GM18870 (cell line): Measurements from ENCODE around the gene TMX2.
"Not testable (repeated sequence)": the region's sequence is repeated elsewhere in the genome, so short reads cannot be mapped to it uniquely, and the experiment has no call there.

Experiments used
- ATAC-seq: cut with Tn5 transposase; IDR thresholded peaks from one replicate; pipeline ENCODE4 v1.9.1; 2021; ENCODE audit warnings: moderate library complexity; ENCODE audit not compliant: unreplicated experiment

The TMX2 gene

DNA sequence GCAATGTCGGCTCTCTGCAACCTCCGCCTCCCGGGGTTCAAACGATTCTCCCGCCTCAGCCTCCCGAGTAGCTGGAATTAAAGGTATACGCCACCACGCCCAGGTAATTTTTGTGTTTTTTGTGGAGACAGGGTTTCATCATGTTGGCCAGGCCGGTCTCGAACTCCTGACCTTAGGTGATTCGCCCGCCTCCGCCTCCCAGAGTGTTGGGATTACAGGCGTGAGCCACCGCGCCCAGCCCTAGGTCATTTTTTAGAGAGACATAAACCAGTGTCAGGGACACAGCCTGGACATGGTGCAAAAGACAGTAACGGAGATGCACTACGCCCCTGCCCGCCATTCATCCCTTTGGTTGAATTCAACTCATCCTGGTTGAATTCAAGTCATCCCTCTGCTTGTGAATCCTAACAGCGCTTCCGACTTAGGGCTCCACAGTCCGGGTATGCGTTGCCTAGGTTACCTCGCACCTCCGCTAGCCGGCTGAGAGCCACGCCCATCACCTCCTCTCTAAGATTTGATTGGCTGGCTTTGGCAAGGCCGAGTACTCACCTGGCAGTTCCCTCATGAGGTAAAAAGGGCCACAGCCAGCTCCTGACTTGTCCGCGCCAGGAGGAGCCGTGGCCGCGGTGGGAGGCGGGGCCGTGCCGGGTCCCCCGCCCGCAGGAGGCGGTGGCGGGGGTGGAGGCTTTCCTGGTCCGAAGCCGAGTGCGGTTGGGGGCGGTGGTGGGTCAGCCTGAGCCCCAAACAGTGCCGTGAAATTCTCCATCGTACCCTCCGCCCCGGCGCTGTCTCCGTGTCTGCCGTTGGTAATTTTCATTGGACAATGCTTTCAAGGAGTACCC lies 758 bp upstream of the TMX2 start, which contains the start of gene MED19:
Gene MED19 (minus strand): TSS at position 802 of the 842 bp plus-strand sequence. CDS start 36 bp downstream, at position 766.
- ATAC-seq, result peak; percentile 29

DNA sequence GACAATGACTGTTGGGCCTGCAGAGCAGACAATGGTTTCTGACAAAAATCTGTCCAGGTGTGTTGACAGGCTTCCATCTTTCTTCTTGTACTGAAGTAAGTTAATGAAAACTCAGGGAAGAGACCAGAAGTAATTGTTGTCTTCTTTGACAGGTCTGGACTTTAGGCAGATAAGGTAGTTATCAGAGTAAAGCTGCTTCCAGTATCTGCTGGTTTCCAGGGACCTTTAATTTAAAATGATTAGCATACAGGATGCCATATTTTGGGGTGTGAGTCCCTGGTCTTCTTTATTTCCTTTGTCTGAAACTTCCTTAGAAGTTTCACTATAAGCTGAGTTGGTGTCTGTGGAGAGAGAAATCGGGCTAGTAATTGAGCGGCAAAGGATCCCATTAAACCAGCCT lies 1.4 kb downstream of the TMX2 start:
- no peak for ATAC-seq

DNA sequence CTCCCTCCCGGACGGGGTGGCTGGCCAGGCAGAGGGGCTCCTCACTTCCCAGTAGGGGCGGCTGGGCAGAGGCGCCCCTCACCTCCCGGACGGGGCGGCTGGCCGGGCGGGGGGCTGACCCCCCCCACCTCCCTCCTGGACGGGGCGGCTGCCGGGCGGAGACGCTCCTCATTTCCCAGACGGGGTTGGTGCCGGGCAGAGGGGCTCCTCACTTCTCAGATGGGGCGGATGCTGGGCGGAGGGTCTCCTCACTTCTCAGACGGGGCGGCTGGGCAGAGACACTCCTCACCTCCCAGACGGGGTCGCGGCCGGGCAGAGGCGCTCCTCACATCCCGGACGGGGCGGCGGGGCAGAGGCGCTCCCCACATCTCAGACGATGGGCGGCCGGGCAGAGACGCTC lies 4.3 kb downstream of the TMX2 start:
- not testable (repeated sequence) for ATAC-seq

DNA sequence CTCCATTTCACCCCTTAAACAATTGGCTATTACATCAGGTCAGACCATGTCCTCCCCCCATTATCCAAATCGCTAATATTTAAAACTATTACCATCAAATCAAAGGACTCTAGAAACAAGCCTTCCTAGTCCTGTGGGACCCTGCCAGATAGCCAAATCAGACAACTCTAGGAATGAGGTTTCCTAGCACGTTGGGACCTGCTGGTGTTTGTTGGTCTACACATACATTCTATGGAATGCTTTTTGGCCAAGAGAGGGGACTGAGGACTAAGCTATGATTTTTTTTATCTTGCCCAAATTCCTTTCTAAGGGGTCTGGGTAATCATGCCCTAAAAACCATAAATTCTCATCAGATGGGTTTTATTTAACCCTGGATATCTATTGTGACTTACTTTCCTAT lies 14.8 kb downstream of the TMX2 start:
- no peak for ATAC-seq

DNA sequence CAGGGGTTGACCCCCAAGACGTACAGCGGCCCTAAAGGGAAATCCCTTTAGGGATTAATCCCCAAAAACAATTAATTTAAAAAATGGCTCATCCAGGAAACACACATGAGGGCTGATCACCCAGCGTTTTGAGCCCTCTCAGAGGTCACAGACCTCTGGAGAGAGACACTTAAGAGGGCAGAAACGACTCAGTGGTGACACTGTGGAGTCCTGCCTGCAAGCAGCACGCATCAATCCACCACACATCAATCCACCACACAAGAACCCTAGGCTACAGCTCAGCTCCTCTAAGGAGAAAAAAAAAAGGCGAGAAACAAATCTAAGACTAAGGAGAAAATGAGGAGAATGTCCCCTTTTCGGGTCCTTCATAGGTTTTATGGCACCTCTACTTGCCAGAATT lies 16.4 kb downstream of the TMX2 start:
- ATAC-seq, result no peak

DNA sequence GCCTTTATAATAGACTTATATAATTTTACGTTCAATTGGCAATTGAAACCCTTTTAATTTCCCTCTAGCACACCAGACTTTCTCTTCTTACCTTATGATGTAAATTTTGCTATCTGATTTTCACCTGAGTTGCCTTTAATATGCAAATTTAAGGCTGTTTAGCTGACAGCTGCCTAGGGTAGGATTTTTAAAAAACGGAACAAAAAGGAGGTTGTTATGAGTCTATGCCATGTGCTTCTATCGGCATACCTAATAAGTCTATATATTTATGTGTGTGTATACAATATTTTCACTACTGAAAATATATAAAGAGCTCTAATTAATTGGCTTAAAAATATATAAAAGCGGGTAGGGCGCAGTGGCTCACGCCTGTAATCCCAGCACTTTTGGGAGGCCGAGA lies 17.1 kb downstream of the TMX2 start:
- ATAC-seq, result no peak

DNA sequence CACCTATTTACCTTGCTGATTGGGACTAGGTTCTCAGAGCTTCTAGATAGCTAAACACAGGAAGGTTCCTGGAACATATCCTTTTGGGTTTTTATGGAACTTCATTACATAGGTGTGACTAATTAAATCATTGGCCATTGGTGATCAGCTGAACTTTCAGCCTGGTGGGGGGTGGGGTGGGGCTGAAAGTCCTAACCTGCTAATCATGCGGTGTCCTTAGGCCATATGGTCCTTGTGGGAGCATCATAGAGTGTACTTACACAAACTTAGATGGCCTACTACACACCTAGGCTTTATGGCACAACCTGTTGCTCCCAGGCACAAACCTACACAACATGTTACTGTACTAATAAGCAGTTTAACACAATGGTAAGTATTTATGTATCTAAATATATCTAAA lies 20.3 kb downstream of the TMX2 start:
- ATAC-seq, result no peak

DNA sequence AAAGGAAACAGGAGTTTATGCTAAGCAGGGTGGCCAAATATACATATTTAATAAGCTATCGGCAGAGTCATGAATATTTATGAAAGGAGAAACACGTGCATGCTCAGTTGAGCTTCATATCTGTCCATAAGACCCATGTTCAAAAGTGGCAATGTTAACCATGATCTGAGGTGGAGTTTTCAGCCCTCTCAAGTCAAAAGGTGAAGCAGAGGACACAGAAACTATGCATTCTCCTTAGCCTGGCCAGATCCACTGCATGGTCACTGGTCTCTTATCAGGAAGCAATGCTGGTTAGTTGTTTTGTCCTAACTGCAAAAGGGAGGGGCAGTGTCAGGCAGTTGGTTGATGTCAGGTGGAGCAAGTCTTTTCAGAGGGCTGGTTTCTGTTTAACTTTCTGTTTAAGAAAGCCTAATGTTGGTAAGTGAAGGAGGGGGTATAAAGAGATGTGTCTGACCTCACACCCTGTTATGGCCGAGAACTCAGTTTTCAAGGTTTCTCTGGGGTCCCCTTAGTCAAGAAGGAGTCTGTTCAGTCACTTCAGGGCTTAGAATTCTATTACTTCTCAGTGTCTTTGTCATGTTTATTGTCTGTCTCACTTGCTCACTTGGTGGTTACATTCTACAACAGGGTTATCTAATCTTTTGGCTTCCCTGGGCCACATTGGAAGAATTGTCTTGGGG lies 23.4 kb downstream of the TMX2 start:
- no peak for ATAC-seq

DNA sequence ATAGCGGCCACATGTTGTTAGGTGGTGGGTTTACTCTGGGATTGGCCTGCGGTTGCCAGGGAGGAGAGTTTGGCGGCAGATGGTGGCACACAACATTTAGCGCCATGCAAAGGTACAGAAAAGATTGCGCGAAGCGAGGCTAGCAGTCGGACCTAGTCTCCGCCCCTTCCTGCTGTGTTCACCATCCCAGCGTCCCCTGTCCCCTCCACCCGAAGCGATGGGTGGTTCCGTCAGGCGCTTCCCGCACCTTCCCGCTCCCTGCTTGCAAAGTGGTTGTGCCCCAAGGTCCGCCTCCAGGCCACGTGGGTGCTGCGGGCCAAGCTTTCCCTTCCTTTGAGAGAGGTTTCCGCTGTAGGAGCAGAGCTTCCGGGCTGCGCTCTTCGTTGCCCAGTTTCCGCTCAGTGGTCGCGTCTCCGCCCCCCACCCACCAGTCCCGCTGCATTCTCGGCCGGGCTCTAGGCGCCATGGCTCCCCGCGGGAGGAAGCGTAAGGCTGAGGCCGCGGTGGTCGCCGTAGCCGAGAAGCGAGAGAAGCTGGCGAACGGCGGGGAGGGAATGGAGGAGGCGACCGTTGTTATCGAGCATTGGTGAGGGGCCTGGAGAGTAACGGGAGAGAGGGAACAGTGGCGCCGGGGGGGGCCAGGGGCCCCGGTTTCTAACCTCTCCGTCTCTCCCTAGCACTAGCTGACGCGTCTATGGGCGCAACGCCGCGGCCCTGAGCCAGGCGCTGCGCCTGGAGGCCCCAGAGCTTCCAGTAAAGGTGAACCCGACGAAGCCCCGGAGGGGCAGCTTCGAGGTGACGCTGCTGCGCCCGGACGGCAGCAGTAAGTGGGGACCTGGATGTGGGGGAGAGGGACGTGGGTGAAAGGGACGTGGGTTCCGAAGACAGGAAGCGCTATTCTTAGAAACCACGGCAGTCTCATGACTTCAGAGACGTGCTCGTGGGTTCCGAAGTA lies 29.0 kb downstream of the TMX2 start, which contains the start of gene SELENOH:
Gene SELENOH (plus strand): TSS at position 360 of the 955 bp plus-strand sequence. CDS start 105 bp downstream, at position 465.
- peak; percentile 92 for ATAC-seq

DNA sequence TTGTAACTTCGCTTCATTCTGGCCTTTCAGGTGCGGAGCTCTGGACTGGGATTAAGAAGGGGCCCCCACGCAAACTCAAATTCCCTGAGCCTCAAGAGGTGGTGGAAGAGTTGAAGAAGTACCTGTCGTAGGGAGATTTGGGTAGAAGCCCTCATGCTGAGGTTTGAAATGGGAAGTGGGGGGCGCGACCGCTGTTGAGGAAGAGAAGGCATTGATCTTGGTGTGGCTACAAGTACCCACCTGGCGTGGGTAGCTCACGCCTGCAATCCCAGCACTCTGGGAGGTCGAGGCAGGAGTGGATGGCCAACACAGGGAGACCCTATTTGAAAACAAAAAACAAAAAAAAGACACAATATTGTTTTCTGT lies 29.7 kb downstream of the TMX2 start:
- ATAC-seq, result no peak

DNA sequence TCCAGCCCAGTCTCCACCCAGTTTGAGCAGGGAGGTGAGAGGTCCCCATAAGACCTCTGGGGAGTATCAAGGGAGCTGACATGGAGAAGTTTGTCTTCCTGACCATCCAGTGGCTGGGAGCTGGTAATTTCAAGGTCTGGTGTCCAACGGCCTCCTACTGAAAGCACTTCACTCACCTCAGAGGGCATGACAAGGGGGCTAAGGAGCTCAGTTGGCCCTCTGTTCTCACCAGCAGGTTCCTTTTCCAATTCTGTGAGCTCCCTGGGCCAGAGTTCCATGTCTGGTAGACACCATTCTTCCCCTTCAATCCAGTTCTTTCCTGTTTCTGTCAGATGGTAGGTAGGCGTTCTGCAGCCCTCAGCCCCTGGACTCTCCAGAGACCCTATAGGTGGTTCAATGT lies 32.0 kb downstream of the TMX2 start:
- ATAC-seq, result no peak

DNA sequence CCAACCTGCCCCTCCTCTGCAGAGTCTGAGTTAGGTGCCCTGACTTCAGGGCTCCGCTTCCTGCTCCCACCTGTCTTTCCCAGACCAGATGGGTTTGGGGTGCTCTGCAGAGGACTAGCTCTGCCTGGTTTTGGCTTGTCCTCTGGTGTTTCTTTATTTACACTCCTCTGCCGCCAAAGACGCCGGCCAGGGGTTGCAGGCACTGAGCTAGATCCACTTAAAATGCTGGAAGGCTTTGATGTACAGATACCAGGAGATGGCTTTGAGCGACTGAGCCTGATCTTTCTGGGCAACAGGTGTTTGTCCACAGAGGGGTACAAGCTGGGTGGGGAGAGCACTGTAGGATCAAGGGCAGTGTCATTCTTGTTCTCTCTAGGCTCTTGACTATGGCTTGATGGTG lies 32.8 kb downstream of the TMX2 start:
- no peak for ATAC-seq

DNA sequence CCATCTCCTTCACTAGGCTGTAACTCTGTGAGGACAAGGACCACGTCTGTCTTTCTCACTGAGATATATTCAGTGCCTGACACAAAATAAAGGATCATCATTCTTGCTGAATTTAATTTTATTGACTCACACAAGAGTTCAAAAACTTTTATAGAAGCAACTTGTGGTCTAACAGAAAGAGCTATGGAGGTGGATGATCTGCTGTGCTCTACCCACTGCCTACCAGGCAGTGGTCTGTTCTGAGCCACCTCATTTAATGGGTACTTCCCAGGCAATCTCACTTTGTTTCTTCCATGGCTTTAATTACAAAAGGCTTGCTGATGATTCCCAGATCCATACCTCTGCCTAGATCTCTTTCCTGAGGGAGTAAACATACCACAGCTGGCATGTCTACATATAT lies 34.5 kb downstream of the TMX2 start:
- no peak for ATAC-seq

DNA sequence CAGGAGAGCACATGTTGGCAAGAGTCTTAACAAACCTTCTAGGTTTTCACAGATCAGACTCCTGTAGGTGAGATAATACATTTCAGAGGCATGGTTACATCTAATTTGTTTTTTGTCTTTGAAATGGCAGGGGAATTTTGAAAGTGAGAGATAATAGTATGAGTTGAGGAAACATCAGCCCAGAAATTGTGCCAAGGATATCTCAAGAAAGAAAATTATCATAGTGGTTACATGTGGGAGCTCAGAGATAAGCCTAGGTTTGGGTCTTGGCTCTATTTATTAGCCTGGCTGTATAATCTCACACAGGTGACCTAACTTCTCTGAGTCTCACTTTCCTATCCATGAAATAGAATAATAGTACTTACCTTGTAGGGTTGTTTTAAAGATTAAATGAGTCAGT lies 38.8 kb downstream of the TMX2 start:
- no peak for ATAC-seq

DNA sequence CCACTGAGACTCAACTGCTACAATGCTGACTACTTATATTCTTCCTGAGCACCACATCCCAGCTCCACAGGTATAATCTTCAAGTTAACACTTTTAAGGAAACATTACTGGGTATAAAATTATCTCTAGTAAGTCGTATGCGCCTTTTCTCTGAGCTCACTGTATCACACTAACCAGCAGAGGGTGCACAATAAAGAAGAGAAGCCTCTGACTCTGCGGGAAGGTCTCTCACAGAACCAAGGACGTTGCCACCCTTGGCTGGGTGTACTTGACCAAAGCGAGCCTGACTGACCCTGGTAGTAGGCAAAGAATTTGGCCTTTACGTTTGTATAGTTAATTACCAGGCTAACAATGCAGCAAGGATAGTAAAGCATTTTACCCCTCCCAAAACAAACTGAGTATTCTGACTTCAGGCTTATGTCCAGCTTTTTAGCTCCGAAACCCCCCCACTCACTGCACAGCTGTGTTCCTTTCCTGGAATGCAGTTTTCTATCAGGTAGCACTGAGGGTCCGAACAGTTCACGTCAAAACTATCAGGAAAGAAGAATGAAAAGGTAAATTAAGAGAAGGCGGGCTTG lies 39.4 kb downstream of the TMX2 start, which contains the start of gene BTBD18:
Gene BTBD18 (minus strand): TSS at position 144 of the 578 bp plus-strand sequence. CDS start 631 bp downstream, outside the sequence.
- ATAC-seq, result no peak

DNA sequence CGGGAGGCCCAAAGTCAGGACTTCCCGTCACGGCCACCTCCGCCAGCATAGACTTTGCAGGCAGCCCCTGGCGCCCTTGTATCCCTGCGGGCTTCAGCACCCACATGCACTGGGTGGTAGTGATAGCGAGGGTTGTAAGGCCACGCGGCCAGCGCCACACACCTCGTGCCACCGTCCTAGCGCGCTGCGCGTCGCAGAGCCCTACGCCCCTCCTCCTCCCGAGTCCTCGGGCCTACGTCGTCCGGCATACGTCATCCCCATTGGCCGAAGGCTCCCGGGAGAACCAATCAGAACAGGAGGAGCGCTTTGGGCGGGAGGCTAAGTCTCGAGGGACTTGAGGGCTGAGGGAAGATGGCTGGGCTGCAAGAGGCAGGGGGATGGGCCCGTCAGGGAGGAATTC lies 40.6 kb downstream of the TMX2 start:
- ATAC-seq, result no peak

DNA sequence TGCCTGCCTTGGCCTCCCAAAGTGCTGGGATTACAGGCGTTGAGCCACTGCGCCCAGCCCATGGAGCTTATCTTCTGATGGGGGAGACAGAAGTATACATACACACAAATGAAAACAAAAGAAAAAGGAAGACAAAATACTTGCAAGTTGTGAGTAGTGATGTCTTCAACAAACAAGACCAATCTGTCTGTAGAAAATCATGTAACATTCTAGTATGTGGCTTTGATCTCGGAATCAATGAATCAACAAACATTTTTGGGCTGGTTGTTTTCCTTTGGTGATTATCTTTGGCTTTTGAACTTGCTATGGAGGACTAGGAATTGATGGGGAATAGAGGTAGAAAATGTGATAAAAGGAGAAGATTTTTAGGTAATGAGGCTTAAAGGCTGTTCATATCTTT lies 45.8 kb downstream of the TMX2 start:
- ATAC-seq, result no peak

DNA sequence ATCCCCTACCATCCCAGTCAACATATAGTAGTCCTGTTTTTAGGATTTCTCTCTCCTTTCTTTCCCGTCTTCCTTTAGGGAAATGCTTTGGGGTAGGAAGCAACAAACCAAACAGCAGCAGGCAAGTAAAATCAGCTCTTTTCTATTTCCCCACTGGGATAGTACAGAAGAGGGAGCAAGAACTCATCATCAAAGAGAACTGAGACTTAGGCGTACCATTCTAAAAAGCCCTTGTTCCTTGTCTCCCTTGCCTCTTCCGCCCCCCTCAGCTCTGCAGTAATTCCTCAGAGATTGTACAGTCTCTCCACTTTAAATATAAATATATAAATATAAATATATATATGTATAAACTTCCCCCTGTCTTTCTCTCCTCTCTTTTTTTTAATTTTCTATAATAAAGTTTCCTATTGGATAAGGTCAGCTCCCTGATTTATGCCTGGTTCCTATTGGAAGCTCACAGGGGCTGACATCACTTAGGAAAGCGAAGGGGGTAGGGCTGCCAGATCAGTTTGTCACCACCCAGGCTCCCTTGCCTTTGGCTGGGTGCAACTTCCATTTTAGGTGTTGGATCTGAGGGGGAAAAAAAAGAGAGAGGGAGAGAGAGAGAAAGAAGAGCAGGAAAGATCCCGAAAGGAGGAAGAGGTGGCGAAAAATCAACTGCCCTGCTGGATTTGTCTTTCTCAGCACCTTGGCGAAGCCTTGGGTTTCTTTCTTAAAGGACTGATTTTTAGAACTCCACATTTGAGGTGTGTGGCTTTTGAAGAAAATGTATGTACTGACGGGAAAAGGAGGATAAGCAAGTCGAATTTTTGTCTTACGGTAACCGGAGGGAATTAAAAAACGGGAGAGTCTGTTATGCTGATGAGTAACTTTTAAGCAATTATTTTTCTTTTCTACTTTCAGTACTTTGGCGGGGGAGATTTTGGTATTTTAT lies 49.2 kb downstream of the TMX2 start, which contains the start of gene CTNND1:
Gene CTNND1 (plus strand): TSS at position 502 of the 934 bp plus-strand sequence. CDS start 29,677 bp downstream, outside the sequence.
- ATAC-seq, result peak; percentile 83

DNA sequence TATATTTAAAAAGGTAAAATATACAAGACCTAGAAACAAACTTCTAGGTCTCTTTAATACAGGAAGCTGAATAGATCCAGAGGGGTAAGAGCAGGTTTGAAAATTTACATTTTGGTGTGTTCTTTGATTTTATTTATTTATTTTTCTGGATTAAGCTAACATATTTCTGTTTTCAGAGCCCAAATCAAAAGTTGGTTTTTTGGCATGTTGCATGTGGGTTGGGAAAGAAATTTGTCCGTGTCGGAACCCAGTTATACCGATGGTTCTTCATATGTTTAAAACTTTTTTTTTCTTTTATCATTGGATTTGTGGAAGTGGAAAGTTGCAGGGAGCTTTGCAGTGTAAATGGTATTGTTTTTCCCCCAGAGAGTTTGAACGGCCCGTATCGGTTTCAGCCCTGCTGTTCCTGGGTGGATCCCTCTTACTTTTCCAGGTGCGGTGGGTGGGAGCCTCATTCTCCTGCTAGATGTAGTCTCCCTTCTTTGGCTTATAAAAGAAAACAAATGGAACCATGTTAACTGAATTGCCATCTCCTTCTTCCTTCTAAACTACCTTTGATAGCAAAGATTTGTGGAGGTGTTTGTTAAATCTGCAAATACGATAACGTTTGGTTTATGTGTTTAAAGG lies 50.0 kb downstream of the TMX2 start:
- ATAC-seq, result no peak
